ENCODE data around the gene SLC7A5. TPM values are rescaled to one million over a fixed set of nuclear protein-coding genes. Genes with fewer than 3 reads are reported as not detected.

The SLC7A5 gene
- total and polyA plus RNA-seq, 2 of the 13 experiments (the other 11 are each of a cell fraction or from before 2014, with no cell fraction given), result 79.6 to 155 TPM

- TF ChIP-seq SRSF1 (optimal IDR thresholded peaks at IDR 0.05; ENCODE audit: low read depth, low read length) (peak; percentile 49), SUZ12 (IDR thresholded peaks at IDR 0.05; ENCODE audit: low read depth, low read length) (no peak), GTF3A (CRISPR knock-in tag; conservative IDR thresholded peaks at IDR 0.05) (0 out of 2 replicates have a peak, but pooled peaks have one; percentile 58), ARNT2 (CRISPR knock-in tag; IDR thresholded peaks at IDR 0.05; ENCODE audit: low read depth) (peak; percentile 65; the same call in 1 of the 2 replicates), ZBTB3 (CRISPR knock-in tag; IDR thresholded peaks at IDR 0.05; ENCODE audit: borderline replicate concordance, low read depth) (no peak), ELF4 (CRISPR knock-in tag; IDR thresholded peaks at IDR 0.05; ENCODE audit: borderline replicate concordance) (no peak), KMT2A (CRISPR knock-in tag; IDR thresholded peaks at IDR 0.05) (peak; percentile 79), ZNF382 (CRISPR knock-in tag; IDR thresholded peaks at IDR 0.05; ENCODE audit: borderline replicate concordance) (no peak), LRRFIP1 (CRISPR knock-in tag; conservative IDR thresholded peaks at IDR 0.05) (0 out of 2 replicates have a peak, but pooled peaks have one; percentile 38), SP140L (CRISPR knock-in tag; IDR thresholded peaks at IDR 0.05; ENCODE audit: borderline replicate concordance) (0 out of 2 replicates have a peak, but pooled peaks have one; percentile 79), ZNF235 (CRISPR knock-in tag; IDR thresholded peaks at IDR 0.05; ENCODE audit: borderline replicate concordance) (0 out of 2 replicates have a peak, but pooled peaks have one; percentile 16), ZNF274 (CRISPR knock-in tag; IDR thresholded peaks at IDR 0.05) (0 out of 2 replicates have a peak, but pooled peaks have one; percentile 48), ZNF772 (CRISPR knock-in tag; IDR thresholded peaks at IDR 0.05) (no peak), ZSCAN29 (CRISPR knock-in tag; conservative IDR thresholded peaks at IDR 0.05) (peak; percentile 94)
- TF ChIP-seq, protein P1, sequence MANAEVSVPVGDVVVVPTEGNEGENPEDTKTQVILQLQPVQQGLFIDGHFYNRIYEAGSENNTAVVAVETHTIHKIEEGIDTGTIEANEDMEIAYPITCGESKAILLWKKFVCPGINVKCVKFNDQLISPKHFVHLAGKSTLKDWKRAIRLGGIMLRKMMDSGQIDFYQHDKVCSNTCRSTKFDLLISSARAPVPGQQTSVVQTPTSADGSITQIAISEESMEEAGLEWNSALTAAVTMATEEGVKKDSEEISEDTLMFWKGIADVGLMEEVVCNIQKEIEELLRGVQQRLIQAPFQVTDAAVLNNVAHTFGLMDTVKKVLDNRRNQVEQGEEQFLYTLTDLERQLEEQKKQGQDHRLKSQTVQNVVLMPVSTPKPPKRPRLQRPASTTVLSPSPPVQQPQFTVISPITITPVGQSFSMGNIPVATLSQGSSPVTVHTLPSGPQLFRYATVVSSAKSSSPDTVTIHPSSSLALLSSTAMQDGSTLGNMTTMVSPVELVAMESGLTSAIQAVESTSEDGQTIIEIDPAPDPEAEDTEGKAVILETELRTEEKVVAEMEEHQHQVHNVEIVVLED (CRISPR knock-in tag; IDR thresholded peaks at IDR 0.05; ENCODE audit: borderline replicate concordance), result peak; percentile 55; the same call in 1 of the 2 replicates
- TF ChIP-seq, protein P2, sequence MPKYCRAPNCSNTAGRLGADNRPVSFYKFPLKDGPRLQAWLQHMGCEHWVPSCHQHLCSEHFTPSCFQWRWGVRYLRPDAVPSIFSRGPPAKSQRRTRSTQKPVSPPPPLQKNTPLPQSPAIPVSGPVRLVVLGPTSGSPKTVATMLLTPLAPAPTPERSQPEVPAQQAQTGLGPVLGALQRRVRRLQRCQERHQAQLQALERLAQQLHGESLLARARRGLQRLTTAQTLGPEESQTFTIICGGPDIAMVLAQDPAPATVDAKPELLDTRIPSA (CRISPR knock-in tag; IDR thresholded peaks at IDR 0.05; ENCODE audit: borderline replicate concordance), result no peak
- TF ChIP-seq, protein P3, sequence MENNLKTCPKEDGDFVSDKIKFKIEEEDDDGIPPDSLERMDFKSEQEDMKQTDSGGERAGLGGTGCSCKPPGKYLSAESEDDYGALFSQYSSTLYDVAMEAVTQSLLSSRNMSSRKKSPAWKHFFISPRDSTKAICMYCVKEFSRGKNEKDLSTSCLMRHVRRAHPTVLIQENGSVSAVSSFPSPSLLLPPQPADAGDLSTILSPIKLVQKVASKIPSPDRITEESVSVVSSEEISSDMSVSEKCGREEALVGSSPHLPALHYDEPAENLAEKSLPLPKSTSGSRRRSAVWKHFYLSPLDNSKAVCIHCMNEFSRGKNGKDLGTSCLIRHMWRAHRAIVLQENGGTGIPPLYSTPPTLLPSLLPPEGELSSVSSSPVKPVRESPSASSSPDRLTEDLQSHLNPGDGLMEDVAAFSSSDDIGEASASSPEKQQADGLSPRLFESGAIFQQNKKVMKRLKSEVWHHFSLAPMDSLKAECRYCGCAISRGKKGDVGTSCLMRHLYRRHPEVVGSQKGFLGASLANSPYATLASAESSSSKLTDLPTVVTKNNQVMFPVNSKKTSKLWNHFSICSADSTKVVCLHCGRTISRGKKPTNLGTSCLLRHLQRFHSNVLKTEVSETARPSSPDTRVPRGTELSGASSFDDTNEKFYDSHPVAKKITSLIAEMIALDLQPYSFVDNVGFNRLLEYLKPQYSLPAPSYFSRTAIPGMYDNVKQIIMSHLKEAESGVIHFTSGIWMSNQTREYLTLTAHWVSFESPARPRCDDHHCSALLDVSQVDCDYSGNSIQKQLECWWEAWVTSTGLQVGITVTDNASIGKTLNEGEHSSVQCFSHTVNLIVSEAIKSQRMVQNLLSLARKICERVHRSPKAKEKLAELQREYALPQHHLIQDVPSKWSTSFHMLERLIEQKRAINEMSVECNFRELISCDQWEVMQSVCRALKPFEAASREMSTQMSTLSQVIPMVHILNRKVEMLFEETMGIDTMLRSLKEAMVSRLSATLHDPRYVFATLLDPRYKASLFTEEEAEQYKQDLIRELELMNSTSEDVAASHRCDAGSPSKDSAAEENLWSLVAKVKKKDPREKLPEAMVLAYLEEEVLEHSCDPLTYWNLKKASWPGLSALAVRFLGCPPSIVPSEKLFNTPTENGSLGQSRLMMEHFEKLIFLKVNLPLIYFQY (CRISPR knock-in tag; IDR thresholded peaks at IDR 0.05; ENCODE audit: borderline replicate concordance), result peak; percentile 84; the same call in 1 of the 2 replicates
- TF ChIP-seq, protein P4, sequence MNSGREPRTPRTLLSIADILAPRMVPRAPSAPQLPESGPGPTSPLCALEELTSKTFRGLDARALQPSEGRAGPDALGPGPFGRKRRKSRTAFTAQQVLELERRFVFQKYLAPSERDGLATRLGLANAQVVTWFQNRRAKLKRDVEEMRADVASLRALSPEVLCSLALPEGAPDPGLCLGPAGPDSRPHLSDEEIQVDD (CRISPR knock-in tag; IDR thresholded peaks at IDR 0.05; ENCODE audit: borderline replicate concordance), result no peak
Measured at GRCh38 chr16:87847785-87848675, 21.3 kb downstream of the SLC7A5 start (continued).
